NCI-H187 (cell line): ENCODE measurements around the gene WNT10A.
"Not testable (repeated sequence)": the region's sequence is repeated elsewhere in the genome, so short reads cannot be mapped to it uniquely, and the experiment has no call there.

Experiments
- DNase-seq, 2 experiments: peaks; one replicate each; lab custom pipeline; 2025; lab: John Stamatoyannopoulos, UW

WNT10A gene

GRCh38 chr2:218931751-218932150, 51.1 kb downstream of the WNT10A start:
- not testable (repeated sequence) for DNase-seq
